ENCODE measurements around the gene DPF1.

DPF1 gene

GRCh38 chr19:38266981-38267597 lies 43.1 kb upstream of the DPF1 start (continued):
- no peak for TF ChIP-seq ZNF350 (tag by site-specific recombination; IDR thresholded peaks at IDR 0.05)
- no peak for TF ChIP-seq MEIS1 (CRISPR knock-in tag; IDR thresholded peaks at IDR 0.05; ENCODE audit: borderline replicate concordance)
- TF ChIP-seq ZNF645 (tag by site-specific recombination; IDR thresholded peaks at IDR 0.05) = 0 out of 2 replicates have a peak, but pooled peaks have one; percentile 11
- no peak for TF ChIP-seq ZNF248 (tag by site-specific recombination; IDR thresholded peaks at IDR 0.05)
- no peak for TF ChIP-seq ZSCAN16 (tag by site-specific recombination; IDR thresholded peaks at IDR 0.05)
- peak; percentile 78; the same call in 1 of the 2 replicates for TF ChIP-seq ZNF660 (tag by site-specific recombination; IDR thresholded peaks at IDR 0.05)
- no peak for TF ChIP-seq ZNF324 (tag by site-specific recombination; IDR thresholded peaks at IDR 0.05)
- TF ChIP-seq ZNF670 (tag by site-specific recombination; IDR thresholded peaks at IDR 0.05; ENCODE audit: low read depth) = no peak
- TF ChIP-seq, protein P1, sequence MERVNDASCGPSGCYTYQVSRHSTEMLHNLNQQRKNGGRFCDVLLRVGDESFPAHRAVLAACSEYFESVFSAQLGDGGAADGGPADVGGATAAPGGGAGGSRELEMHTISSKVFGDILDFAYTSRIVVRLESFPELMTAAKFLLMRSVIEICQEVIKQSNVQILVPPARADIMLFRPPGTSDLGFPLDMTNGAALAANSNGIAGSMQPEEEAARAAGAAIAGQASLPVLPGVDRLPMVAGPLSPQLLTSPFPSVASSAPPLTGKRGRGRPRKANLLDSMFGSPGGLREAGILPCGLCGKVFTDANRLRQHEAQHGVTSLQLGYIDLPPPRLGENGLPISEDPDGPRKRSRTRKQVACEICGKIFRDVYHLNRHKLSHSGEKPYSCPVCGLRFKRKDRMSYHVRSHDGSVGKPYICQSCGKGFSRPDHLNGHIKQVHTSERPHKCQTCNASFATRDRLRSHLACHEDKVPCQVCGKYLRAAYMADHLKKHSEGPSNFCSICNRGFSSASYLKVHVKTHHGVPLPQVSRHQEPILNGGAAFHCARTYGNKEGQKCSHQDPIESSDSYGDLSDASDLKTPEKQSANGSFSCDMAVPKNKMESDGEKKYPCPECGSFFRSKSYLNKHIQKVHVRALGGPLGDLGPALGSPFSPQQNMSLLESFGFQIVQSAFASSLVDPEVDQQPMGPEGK (tag by site-specific recombination; IDR thresholded peaks at IDR 0.05) = peak; percentile 18; the same call in 1 of the 2 replicates
- TF ChIP-seq EGR2 (tag by site-specific recombination; IDR thresholded peaks at IDR 0.05; ENCODE audit: low read depth) = peak; percentile 99
- TF ChIP-seq ZBTB17 (tag by site-specific recombination; IDR thresholded peaks at IDR 0.05) = peak; percentile 93
- no peak for TF ChIP-seq ZNF433 (tag by site-specific recombination; IDR thresholded peaks at IDR 0.05; ENCODE audit: low read depth)
- TF ChIP-seq, protein P2, sequence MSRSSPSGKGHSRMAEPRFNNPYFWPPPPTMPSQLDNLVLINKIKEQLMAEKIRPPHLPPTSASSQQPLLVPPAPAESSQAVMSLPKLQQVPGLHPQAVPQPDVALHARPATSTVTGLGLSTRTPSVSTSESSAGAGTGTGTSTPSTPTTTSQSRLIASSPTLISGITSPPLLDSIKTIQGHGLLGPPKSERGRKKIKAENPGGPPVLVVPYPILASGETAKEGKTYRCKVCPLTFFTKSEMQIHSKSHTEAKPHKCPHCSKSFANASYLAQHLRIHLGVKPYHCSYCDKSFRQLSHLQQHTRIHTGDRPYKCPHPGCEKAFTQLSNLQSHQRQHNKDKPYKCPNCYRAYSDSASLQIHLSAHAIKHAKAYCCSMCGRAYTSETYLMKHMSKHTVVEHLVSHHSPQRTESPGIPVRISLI (tag by site-specific recombination; IDR thresholded peaks at IDR 0.05) = peak; percentile 99
- TF ChIP-seq ZNF266 (tag by site-specific recombination; IDR thresholded peaks at IDR 0.05; ENCODE audit: low read depth) = no peak
- no peak for TF ChIP-seq ZNF354C (tag by site-specific recombination; IDR thresholded peaks at IDR 0.05; ENCODE audit: borderline replicate concordance, low read depth)
- TF ChIP-seq ZNF214 (tag by site-specific recombination; IDR thresholded peaks at IDR 0.05; ENCODE audit: borderline replicate concordance) = no peak
- peak; percentile 99 for TF ChIP-seq OSR2 (tag by site-specific recombination; IDR thresholded peaks at IDR 0.05)
- TF ChIP-seq ZNF133 (tag by site-specific recombination; IDR thresholded peaks at IDR 0.05) = no peak
- no peak for TF ChIP-seq ZNF146 (tag by site-specific recombination; IDR thresholded peaks at IDR 0.05)
- no peak; the same call in 1 of the 2 replicates for TF ChIP-seq ZBTB6 (tag by site-specific recombination; IDR thresholded peaks at IDR 0.05)
- peak; percentile 95 for TF ChIP-seq PRDM1 (tag by site-specific recombination; IDR thresholded peaks at IDR 0.05)
- TF ChIP-seq ZFHX2 (tag by site-specific recombination; conservative IDR thresholded peaks at IDR 0.05) = peak; percentile 97

All from HEK293 (cell line).